ENCODE measurements around the gene BMERB1. TPM values are rescaled to one million over a fixed set of nuclear protein-coding genes. Genes with fewer than 3 reads are reported as not detected.

Gene BMERB1
- total and polyA plus RNA-seq, 4 donors: 5.6 to 33.3 (median 9.0) TPM

- TF ChIP-seq, protein P1, sequence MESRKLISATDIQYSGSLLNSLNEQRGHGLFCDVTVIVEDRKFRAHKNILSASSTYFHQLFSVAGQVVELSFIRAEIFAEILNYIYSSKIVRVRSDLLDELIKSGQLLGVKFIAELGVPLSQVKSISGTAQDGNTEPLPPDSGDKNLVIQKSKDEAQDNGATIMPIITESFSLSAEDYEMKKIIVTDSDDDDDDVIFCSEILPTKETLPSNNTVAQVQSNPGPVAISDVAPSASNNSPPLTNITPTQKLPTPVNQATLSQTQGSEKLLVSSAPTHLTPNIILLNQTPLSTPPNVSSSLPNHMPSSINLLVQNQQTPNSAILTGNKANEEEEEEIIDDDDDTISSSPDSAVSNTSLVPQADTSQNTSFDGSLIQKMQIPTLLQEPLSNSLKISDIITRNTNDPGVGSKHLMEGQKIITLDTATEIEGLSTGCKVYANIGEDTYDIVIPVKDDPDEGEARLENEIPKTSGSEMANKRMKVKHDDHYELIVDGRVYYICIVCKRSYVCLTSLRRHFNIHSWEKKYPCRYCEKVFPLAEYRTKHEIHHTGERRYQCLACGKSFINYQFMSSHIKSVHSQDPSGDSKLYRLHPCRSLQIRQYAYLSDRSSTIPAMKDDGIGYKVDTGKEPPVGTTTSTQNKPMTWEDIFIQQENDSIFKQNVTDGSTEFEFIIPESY (IDR thresholded peaks at IDR 0.05): no peak
- TF ChIP-seq, protein P2, sequence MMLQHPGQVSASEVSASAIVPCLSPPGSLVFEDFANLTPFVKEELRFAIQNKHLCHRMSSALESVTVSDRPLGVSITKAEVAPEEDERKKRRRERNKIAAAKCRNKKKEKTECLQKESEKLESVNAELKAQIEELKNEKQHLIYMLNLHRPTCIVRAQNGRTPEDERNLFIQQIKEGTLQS (IDR thresholded peaks at IDR 0.05): no peak
- TF ChIP-seq HNF4G (IDR thresholded peaks at IDR 0.05): no peak
These were observed 158.8 kb downstream of the BMERB1 start (continued) for GRCh38 chr16:15593235-15593634.

DNA sequence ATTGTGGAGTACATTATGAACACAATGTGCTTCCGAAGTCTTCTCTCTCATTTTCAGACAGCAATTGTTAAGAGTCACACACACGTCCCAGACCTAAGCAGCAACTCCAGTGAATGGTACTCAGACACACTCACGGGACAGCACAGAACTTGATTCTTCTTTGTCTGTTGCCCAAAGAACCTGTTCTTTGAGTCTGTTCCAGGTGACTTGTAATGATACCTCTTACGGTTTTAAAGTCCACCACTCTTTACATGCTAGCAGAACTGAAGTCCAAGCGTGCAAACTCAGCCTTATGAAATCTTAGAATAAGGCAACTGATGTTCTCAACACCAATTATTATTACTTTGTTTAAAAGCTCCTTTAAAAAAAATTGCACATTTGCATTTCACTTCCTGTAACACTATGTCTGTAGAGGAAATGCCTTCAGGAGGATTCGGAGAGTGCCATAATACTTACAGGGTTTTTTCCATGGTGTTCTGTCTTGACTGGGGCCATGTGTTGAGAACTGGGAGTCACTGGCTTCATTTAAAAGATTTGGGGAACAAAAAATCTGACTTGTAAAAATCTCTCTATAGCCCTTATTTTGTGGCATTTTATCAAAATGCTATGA, 160.4 kb downstream of the BMERB1 start:
- TF ChIP-seq HNF4A (conservative IDR thresholded peaks at IDR 0.05): no peak
- TF ChIP-seq REST (IDR thresholded peaks at IDR 0.05): no peak
- TF ChIP-seq, protein P2 (IDR thresholded peaks at IDR 0.05): no peak
- no peak for TF ChIP-seq HNF4G (IDR thresholded peaks at IDR 0.05)
- TF ChIP-seq JUND (IDR thresholded peaks at IDR 0.05): no peak
- TF ChIP-seq, protein P1 (IDR thresholded peaks at IDR 0.05): no peak
- TF ChIP-seq TAF1 (conservative IDR thresholded peaks at IDR 0.05): no peak
- TF ChIP-seq RAD21 (IDR thresholded peaks at IDR 0.05): no peak
- TF ChIP-seq NR2F2 (IDR thresholded peaks at IDR 0.05): no peak
- no peak for TF ChIP-seq YY1 (IDR thresholded peaks at IDR 0.05)
- TF ChIP-seq, protein P3, sequence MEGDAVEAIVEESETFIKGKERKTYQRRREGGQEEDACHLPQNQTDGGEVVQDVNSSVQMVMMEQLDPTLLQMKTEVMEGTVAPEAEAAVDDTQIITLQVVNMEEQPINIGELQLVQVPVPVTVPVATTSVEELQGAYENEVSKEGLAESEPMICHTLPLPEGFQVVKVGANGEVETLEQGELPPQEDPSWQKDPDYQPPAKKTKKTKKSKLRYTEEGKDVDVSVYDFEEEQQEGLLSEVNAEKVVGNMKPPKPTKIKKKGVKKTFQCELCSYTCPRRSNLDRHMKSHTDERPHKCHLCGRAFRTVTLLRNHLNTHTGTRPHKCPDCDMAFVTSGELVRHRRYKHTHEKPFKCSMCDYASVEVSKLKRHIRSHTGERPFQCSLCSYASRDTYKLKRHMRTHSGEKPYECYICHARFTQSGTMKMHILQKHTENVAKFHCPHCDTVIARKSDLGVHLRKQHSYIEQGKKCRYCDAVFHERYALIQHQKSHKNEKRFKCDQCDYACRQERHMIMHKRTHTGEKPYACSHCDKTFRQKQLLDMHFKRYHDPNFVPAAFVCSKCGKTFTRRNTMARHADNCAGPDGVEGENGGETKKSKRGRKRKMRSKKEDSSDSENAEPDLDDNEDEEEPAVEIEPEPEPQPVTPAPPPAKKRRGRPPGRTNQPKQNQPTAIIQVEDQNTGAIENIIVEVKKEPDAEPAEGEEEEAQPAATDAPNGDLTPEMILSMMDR (IDR thresholded peaks at IDR 0.05; ENCODE audit: low read depth, low read length, missing input control): no peak
- TF ChIP-seq SP1 (IDR thresholded peaks at IDR 0.05): no peak
- no peak for TF ChIP-seq FOXA1 (IDR thresholded peaks at IDR 0.05)
- no peak for TF ChIP-seq GABPA (IDR thresholded peaks at IDR 0.05 in 1 of 2, conservative IDR thresholded peaks at IDR 0.05 in 1 of 2)
- TF ChIP-seq EGR1 (IDR thresholded peaks at IDR 0.05; ENCODE audit: low read depth in 2 of 2): no peak
- TF ChIP-seq, protein P4, sequence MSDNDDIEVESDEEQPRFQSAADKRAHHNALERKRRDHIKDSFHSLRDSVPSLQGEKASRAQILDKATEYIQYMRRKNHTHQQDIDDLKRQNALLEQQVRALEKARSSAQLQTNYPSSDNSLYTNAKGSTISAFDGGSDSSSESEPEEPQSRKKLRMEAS (IDR thresholded peaks at IDR 0.05): no peak
- TF ChIP-seq FOXA2 (IDR thresholded peaks at IDR 0.05): no peak
- TF ChIP-seq RXRA (IDR thresholded peaks at IDR 0.05): no peak
- Histone ChIP-seq H3K27ac (ENCODE audit: low read depth in 1 of 2, low read length in 2 of 2) (no peak overlapping the region), H3K36me3 (ENCODE audit: control insufficient read depth in 4 of 4, insufficient read depth in 3 of 4, low read depth in 1 of 4, low read length in 3 of 4) (peaks cover 4 to 37% (median 25%) of the 10 kb centered on the region in 4 donors), H3K9me3 (ENCODE audit: control insufficient read depth in 4 of 4, low read length in 3 of 4) (no peaks in the 10 kb centered on the region), H3K4me3 (ENCODE audit: low read depth in 1 of 3, low read length in 3 of 3) (no peak overlapping the region), H3K27me3 (ENCODE audit: control insufficient read depth in 4 of 4, insufficient read depth in 4 of 4, low read length in 3 of 4) (no peaks in the 10 kb centered on the region), H3K9ac (ENCODE audit: low read depth in 1 of 2, low read length in 2 of 2) (no peak overlapping the region), H3K4me1 (ENCODE audit: control insufficient read depth in 4 of 4, insufficient read depth in 4 of 4, low read length in 3 of 4) (peaks cover 0 to 4% (median under 1%) of the 10 kb centered on the region in 4 donors)
- no peak for DNase-seq (ENCODE audit: low spot score)
- 61% methylated on average over 6 of the region's 6 CpGs for WGBS
